Measurements from ENCODE around the gene CALHM6.

Gene CALHM6

GRCh38 chr6:116465246-116465645 is 4.1 kb downstream of the CALHM6 start:
- Histone ChIP-seq H3K4me2 (ENCODE audit: low read length, poor library complexity, severe bottlenecking) (no peak overlapping the region), H2BK5ac (ENCODE audit: low read depth, low read length, poor library complexity, severe bottlenecking) (no peak overlapping the region), H2AFZ (ENCODE audit: low read depth, low read length) (no peak overlapping the region), H3K4me3 (ENCODE audit: insufficient read depth in 1 of 2, low read depth in 1 of 2, low read length in 2 of 2) (no peak overlapping the region), H3K4me1 (ENCODE audit: control insufficient read depth, insufficient read depth, low read depth, low read length) (peaks cover 8% of the 10 kb centered on the region), H3K36me3 (ENCODE audit: control insufficient read depth in 1 of 2, insufficient read depth in 2 of 2, low read depth in 1 of 2, low read length in 2 of 2) (no peaks in the 10 kb centered on the region), H3K9ac (ENCODE audit: low read length) (no peak overlapping the region), H4K8ac (ENCODE audit: low read length) (no peak overlapping the region), H2BK15ac (ENCODE audit: low read depth, poor library complexity, severe bottlenecking) (no peak overlapping the region), H3K79me1 (replicated peaks; ENCODE audit: low read length, poor library complexity, severe bottlenecking) (no peaks in the 10 kb centered on the region), H3K27ac (ENCODE audit: low read length, poor library complexity, severe bottlenecking) (no peak overlapping the region), H3K9me3 (ENCODE audit: control insufficient read depth, low read length) (no peaks in the 10 kb centered on the region), H3K27me3 (ENCODE audit: control insufficient read depth in 1 of 2, insufficient read depth in 1 of 2, low read length in 2 of 2) (no peaks in the 10 kb centered on the region), H4K91ac (ENCODE audit: low read length) (no peak overlapping the region), H2BK12ac (ENCODE audit: low read length in 2 of 2) (no peak overlapping the region), H2AK5ac (ENCODE audit: low read length, severe bottlenecking) (no peak overlapping the region), H3K14ac (ENCODE audit: low read length in 2 of 2) (no peak overlapping the region), H3K23ac (ENCODE audit: low read length in 2 of 2) (no peak overlapping the region), H3K4ac (ENCODE audit: low read depth in 1 of 2, low read length in 2 of 2) (no peak overlapping the region), H3K18ac (ENCODE audit: low read depth in 1 of 2, low read length in 2 of 2) (no peak overlapping the region), H2BK120ac (ENCODE audit: low read depth, low read length) (no peak overlapping the region)
- 95% methylated on average over 5 of the region's 5 CpGs for WGBS
- no peak for DNase-seq

GRCh38 chr6:116467096-116467495 is 5.9 kb downstream of the CALHM6 start:
- Histone ChIP-seq H2BK5ac (ENCODE audit: low read depth, low read length, poor library complexity, severe bottlenecking) (no peak overlapping the region), H3K4me2 (ENCODE audit: low read length, poor library complexity, severe bottlenecking) (no peak overlapping the region), H2BK15ac (ENCODE audit: low read depth, poor library complexity, severe bottlenecking) (no peak overlapping the region), H3K23ac (ENCODE audit: low read length in 2 of 2) (no peak overlapping the region), H3K9me3 (ENCODE audit: control insufficient read depth, low read length) (no peaks in the 10 kb centered on the region), H3K27me3 (ENCODE audit: control insufficient read depth in 1 of 2, insufficient read depth in 1 of 2, low read length in 2 of 2) (no peaks in the 10 kb centered on the region), H3K36me3 (ENCODE audit: control insufficient read depth in 1 of 2, insufficient read depth in 2 of 2, low read depth in 1 of 2, low read length in 2 of 2) (no peaks in the 10 kb centered on the region), H3K27ac (ENCODE audit: low read length, poor library complexity, severe bottlenecking) (no peak overlapping the region), H3K79me1 (replicated peaks; ENCODE audit: low read length, poor library complexity, severe bottlenecking) (no peaks in the 10 kb centered on the region), H3K9ac (ENCODE audit: low read length) (no peak overlapping the region), H3K14ac (ENCODE audit: low read length in 2 of 2) (no peak overlapping the region), H2AK5ac (ENCODE audit: low read length, severe bottlenecking) (no peak overlapping the region), H3K18ac (ENCODE audit: low read depth in 1 of 2, low read length in 2 of 2) (no peak overlapping the region), H3K4me1 (ENCODE audit: control insufficient read depth, insufficient read depth, low read depth, low read length) (peaks cover 4% of the 10 kb centered on the region), H2BK12ac (ENCODE audit: low read length in 2 of 2) (no peak overlapping the region), H3K4me3 (ENCODE audit: insufficient read depth in 1 of 2, low read depth in 1 of 2, low read length in 2 of 2) (no peak overlapping the region), H2BK120ac (ENCODE audit: low read depth, low read length) (no peak overlapping the region), H4K91ac (ENCODE audit: low read length) (no peak overlapping the region), H4K8ac (ENCODE audit: low read length) (no peak overlapping the region), H2AFZ (ENCODE audit: low read depth, low read length) (no peak overlapping the region), H3K4ac (ENCODE audit: low read depth in 1 of 2, low read length in 2 of 2) (no peak overlapping the region)
- WGBS = 100% methylated on average over 1 of the region's 1 CpG
- no peak for DNase-seq

- H3K27ac ChIP-seq (ENCODE audit: low read length, poor library complexity, severe bottlenecking) = no peak overlapping the region
- H3K9me3 ChIP-seq (ENCODE audit: control insufficient read depth, low read length) = no peaks in the 10 kb centered on the region
- H3K27me3 ChIP-seq (ENCODE audit: control insufficient read depth in 1 of 2, insufficient read depth in 1 of 2, low read length in 2 of 2) = no peaks in the 10 kb centered on the region
- no peak overlapping the region for H2BK15ac ChIP-seq (ENCODE audit: low read depth, poor library complexity, severe bottlenecking)
- H3K4me1 ChIP-seq (ENCODE audit: control insufficient read depth, insufficient read depth, low read depth, low read length) = peaks cover under 1% of the 10 kb centered on the region
- H3K9ac ChIP-seq (ENCODE audit: low read length) = no peak overlapping the region
- no peak overlapping the region for H3K18ac ChIP-seq (ENCODE audit: low read depth in 1 of 2, low read length in 2 of 2)
- H2BK12ac ChIP-seq (ENCODE audit: low read length in 2 of 2) = no peak overlapping the region
- no peak overlapping the region for H2BK5ac ChIP-seq (ENCODE audit: low read depth, low read length, poor library complexity, severe bottlenecking)
- no peak overlapping the region for H4K91ac ChIP-seq (ENCODE audit: low read length)
- H4K8ac ChIP-seq (ENCODE audit: low read length) = no peak overlapping the region
- no peak for DNase-seq
- H2BK120ac ChIP-seq (ENCODE audit: low read depth, low read length) = no peak overlapping the region
- H3K4me3 ChIP-seq (ENCODE audit: insufficient read depth in 1 of 2, low read depth in 1 of 2, low read length in 2 of 2) = no peak overlapping the region
- no peak overlapping the region for H2AK5ac ChIP-seq (ENCODE audit: low read length, severe bottlenecking)
- no peak overlapping the region for H3K14ac ChIP-seq (ENCODE audit: low read length in 2 of 2)
- no peaks in the 10 kb centered on the region for H3K79me1 ChIP-seq (replicated peaks; ENCODE audit: low read length, poor library complexity, severe bottlenecking)
- no peak overlapping the region for H3K4me2 ChIP-seq (ENCODE audit: low read length, poor library complexity, severe bottlenecking)
- H3K36me3 ChIP-seq (ENCODE audit: control insufficient read depth in 1 of 2, insufficient read depth in 2 of 2, low read depth in 1 of 2, low read length in 2 of 2) = no peaks in the 10 kb centered on the region
- H2AFZ ChIP-seq (ENCODE audit: low read depth, low read length) = no peak overlapping the region
- H3K23ac ChIP-seq (ENCODE audit: low read length in 2 of 2) = no peak overlapping the region
- no peak overlapping the region for H3K4ac ChIP-seq (ENCODE audit: low read depth in 1 of 2, low read length in 2 of 2)
Observed at GRCh38 chr6:116467514-116467913, 6.3 kb downstream of the CALHM6 start.

DNA sequence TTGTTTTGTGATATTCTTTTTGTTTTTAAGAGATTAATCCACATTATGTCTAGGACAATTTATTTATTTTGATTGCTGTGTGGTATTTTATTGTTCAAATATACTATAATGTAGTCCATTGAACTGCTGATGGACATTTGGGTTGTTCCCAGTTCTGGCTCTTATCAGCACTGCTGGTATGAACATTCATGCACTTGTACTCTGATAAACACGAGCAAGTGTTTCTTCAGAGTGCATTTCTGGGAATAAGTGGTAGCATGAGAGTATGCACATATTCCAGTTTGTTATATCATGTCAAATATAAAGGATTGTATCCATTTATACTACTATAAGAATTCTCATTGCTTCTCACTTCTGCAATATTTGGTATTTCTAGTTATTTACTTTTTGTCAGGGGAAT is 7.1 kb downstream of the CALHM6 start:
- Histone ChIP-seq H3K79me1 (replicated peaks; ENCODE audit: low read length, poor library complexity, severe bottlenecking) (no peaks in the 10 kb centered on the region), H3K14ac (ENCODE audit: low read length in 2 of 2) (no peak overlapping the region), H2AFZ (ENCODE audit: low read depth, low read length) (no peak overlapping the region), H3K4ac (ENCODE audit: low read depth in 1 of 2, low read length in 2 of 2) (no peak overlapping the region), H3K18ac (ENCODE audit: low read depth in 1 of 2, low read length in 2 of 2) (no peak overlapping the region), H3K4me2 (ENCODE audit: low read length, poor library complexity, severe bottlenecking) (no peak overlapping the region), H2BK120ac (ENCODE audit: low read depth, low read length) (no peak overlapping the region), H3K4me3 (ENCODE audit: insufficient read depth in 1 of 2, low read depth in 1 of 2, low read length in 2 of 2) (no peak overlapping the region), H3K23ac (ENCODE audit: low read length in 2 of 2) (no peak overlapping the region), H3K9ac (ENCODE audit: low read length) (no peak overlapping the region), H2BK12ac (ENCODE audit: low read length in 2 of 2) (no peak overlapping the region), H4K8ac (ENCODE audit: low read length) (no peak overlapping the region), H3K27me3 (ENCODE audit: control insufficient read depth in 1 of 2, insufficient read depth in 1 of 2, low read length in 2 of 2) (no peaks in the 10 kb centered on the region), H3K27ac (ENCODE audit: low read length, poor library complexity, severe bottlenecking) (no peak overlapping the region), H3K9me3 (ENCODE audit: control insufficient read depth, low read length) (no peaks in the 10 kb centered on the region), H3K36me3 (ENCODE audit: control insufficient read depth in 1 of 2, insufficient read depth in 2 of 2, low read depth in 1 of 2, low read length in 2 of 2) (no peaks in the 10 kb centered on the region), H2AK5ac (ENCODE audit: low read length, severe bottlenecking) (no peak overlapping the region), H2BK15ac (ENCODE audit: low read depth, poor library complexity, severe bottlenecking) (no peak overlapping the region), H3K4me1 (ENCODE audit: control insufficient read depth, insufficient read depth, low read depth, low read length) (no peaks in the 10 kb centered on the region), H2BK5ac (ENCODE audit: low read depth, low read length, poor library complexity, severe bottlenecking) (no peak overlapping the region), H4K91ac (ENCODE audit: low read length) (no peak overlapping the region)
- no CpG with 5 or more reads among the region's 1 CpG for WGBS
- DNase-seq = no peak
